Keratinocyte (primary cell): Measurements from ENCODE around the gene TRAPPC13. TPM values are rescaled to one million over a fixed set of nuclear protein-coding genes. Genes with fewer than 3 reads are reported as not detected.
"Not testable (repeated sequence)": the region's sequence is repeated elsewhere in the genome, so short reads cannot be mapped to it uniquely, and the experiment has no call there.

Experiments used
- DNase-seq: peaks from one replicate; pipeline ENCODE4 v3.0.0-alpha.2; 2011; ENCODE audit warnings: low read depth, missing footprints, low spot score
- FAIRE-seq: peaks from 2 replicates; lab custom pipeline; 2011; peaks lifted over from hg19 to GRCh38; lab: Jason Lieb, UNC
- H2AFZ ChIP-seq: 2 replicates; pipeline ENCODE4 v1.6.0; 2012; ENCODE audit warnings: low read length, control low read depth, inconsistent platforms; ENCODE audit not compliant: control insufficient read depth
- H3K27ac ChIP-seq: 2 replicates; pipeline ENCODE4 v1.5.1; 2011; ENCODE audit warnings: low read length; ENCODE audit not compliant: control insufficient read depth, insufficient read depth
- H3K27me3 ChIP-seq: 3 replicates; pipeline ENCODE4 v1.6.0; 2011; ENCODE audit warnings: low read length; ENCODE audit not compliant: control insufficient read depth, insufficient read depth; ENCODE audit errors: extremely low read depth
- H3K36me3 ChIP-seq, 2 experiments: 2 replicates in 1 of 2; 3 replicates in 1 of 2; pipeline ENCODE4 v1.5.1; 2011; ENCODE audit warnings: low read length in 2 of 2, mild to moderate bottlenecking in 1 of 2; ENCODE audit not compliant: control insufficient read depth in 2 of 2, insufficient read depth in 2 of 2; ENCODE audit errors: extremely low read depth in 1 of 2
- H3K4me1 ChIP-seq: 3 replicates; pipeline ENCODE4 v1.5.1; 2011; ENCODE audit warnings: low read length; ENCODE audit not compliant: control insufficient read depth, insufficient read depth; ENCODE audit errors: extremely low read depth
- H3K4me2 ChIP-seq: 3 replicates; pipeline ENCODE4 v1.6.0; 2011; ENCODE audit warnings: low read depth, low read length; ENCODE audit not compliant: control insufficient read depth, insufficient read depth; ENCODE audit errors: extremely low read depth
- H3K4me3 ChIP-seq, 3 experiments: fragments of 200-600 bp in 1 of 3; sonication (generic) in 1 of 3; 2 replicates in 2 of 3; 3 replicates in 1 of 3; pipeline ENCODE4 v1.5.1; 2011 to 2016; ENCODE audit warnings: low read length in 3 of 3, mild to moderate bottlenecking in 3 of 3, control low read depth in 2 of 3, inconsistent platforms in 1 of 3, low read depth in 1 of 3, mixed read lengths in 1 of 3, mixed run types in 1 of 3, moderate library complexity in 1 of 3; ENCODE audit not compliant: control insufficient read depth in 2 of 3, insufficient read depth in 2 of 3; ENCODE audit errors: extremely low read depth in 1 of 3
- H3K79me2 ChIP-seq: 2 replicates; pipeline ENCODE4 v1.6.0; 2012; ENCODE audit warnings: low read length; ENCODE audit not compliant: control insufficient read depth, insufficient read depth
- H3K9ac ChIP-seq: 3 replicates; pipeline ENCODE4 v1.6.0; 2011; ENCODE audit warnings: low read length; ENCODE audit not compliant: control insufficient read depth, insufficient read depth; ENCODE audit errors: extremely low read depth
- H3K9me1 ChIP-seq: 3 replicates; pipeline ENCODE4 v1.6.0; 2011; ENCODE audit warnings: low read length; ENCODE audit not compliant: control insufficient read depth, insufficient read depth; ENCODE audit errors: extremely low read depth
- H3K9me3 ChIP-seq: 2 replicates; pipeline ENCODE4 v1.5.1; 2012; ENCODE audit warnings: low read depth, low read length; ENCODE audit not compliant: control insufficient read depth
- H4K20me1 ChIP-seq: 3 replicates; pipeline ENCODE4 v1.6.0; 2011; ENCODE audit warnings: low read length; ENCODE audit not compliant: control insufficient read depth, insufficient read depth; ENCODE audit errors: extremely low read depth
- CTCF ChIP-seq, 3 experiments: IDR thresholded peaks in 1 of 3; conservative IDR thresholded peaks in 1 of 3; optimal IDR thresholded peaks in 1 of 3; 2 replicates in 2 of 3; 3 replicates in 1 of 3; pipeline versions ENCODE3 to v1.5.1; 2011; ENCODE audit warnings: low read length in 3 of 3, mild to moderate bottlenecking in 3 of 3, moderate library complexity in 2 of 3, control low read depth in 1 of 3, inconsistent platforms in 1 of 3; ENCODE audit not compliant: insufficient read depth in 2 of 3; ENCODE audit errors: extremely low read depth in 1 of 3
- EZH2 ChIP-seq: IDR thresholded peaks from one replicate; pipeline ENCODE4 v1.6.1; 2012; ENCODE audit warnings: inconsistent platforms, mild to moderate bottlenecking, low read length, moderate library complexity
- dilution Hi-C: fragments of 300-500 bp; cut with MboI; formaldehyde crosslinking; loops from one replicate; pipeline ENCODE4 v1.7.0; 2020; ENCODE audit warnings: low sequenced_read_pairs; ENCODE audit not compliant: extremely low pct_ligation_motif_present
- polyA plus RNA-seq, 5 experiments: library from polyadenylated mRNA; depleted of rRNA in 3 of 5; stranded (reverse) in 3 of 5; stranded (forward) in 1 of 5; unstranded in 1 of 5; fragments of >200 nt; gene quantifications; 1 replicate in 1 of 5; 2 replicates in 3 of 5; 3 replicates in 1 of 5; pipeline versions ENCODE4 v1.2.1 to v1.2.3, GENCODE V29; 2011 to 2012; ENCODE audit warnings: missing spikeins in 2 of 5, low read depth in 1 of 5, low replicate concordance in 1 of 5

The TRAPPC13 gene
- polyA plus RNA-seq, 1 donor (not counting 4 experiments of a cell fraction or from before 2014, with no cell fraction given), result 22.2 TPM

- dilution Hi-C loops, result no loop called here
- H3K4me1 ChIP-seq, result peaks cover 6% of the 10 kb centered on the region
- no peak overlapping the region for H3K9ac ChIP-seq
- no peaks in the 10 kb centered on the region for H3K27me3 ChIP-seq
- H3K79me2 ChIP-seq, result no peaks in the 10 kb centered on the region
- no peaks in the 10 kb centered on the region for H3K9me1 ChIP-seq
- DNase-seq, result no peak
- TF ChIP-seq CTCF (optimal IDR thresholded peaks at IDR 0.05 in 1 of 3, IDR thresholded peaks at IDR 0.05 in 1 of 3, conservative IDR thresholded peaks at IDR 0.05 in 1 of 3; ENCODE audit: extremely low read depth in 1 of 3, insufficient read depth in 2 of 3, low read length in 3 of 3) (no peak), EZH2 (no peak)
- H3K4me2 ChIP-seq, result no peak overlapping the region
- no peak for FAIRE-seq
- H2AFZ ChIP-seq, result no peak overlapping the region
- no peak overlapping the region for H3K4me3 ChIP-seq
- no peak overlapping the region for H3K27ac ChIP-seq
- no peaks in the 10 kb centered on the region for H3K9me3 ChIP-seq
- no peaks in the 10 kb centered on the region for H4K20me1 ChIP-seq
- peaks cover 2 to 6% of the 10 kb centered on the region in 2 experiments for H3K36me3 ChIP-seq
These were observed 12.4 kb upstream of the TRAPPC13 start for GRCh38 chr5:65612298-65612907.

GRCh38 chr5:65620021-65620420 lies 4.8 kb upstream of the TRAPPC13 start:
- no peak overlapping the region for H3K4me2 ChIP-seq
- peaks cover 42% of the 10 kb centered on the region for H3K79me2 ChIP-seq
- no peak for DNase-seq
- peaks cover 0 to 1% of the 10 kb centered on the region in 2 experiments for H3K36me3 ChIP-seq
- no peak for FAIRE-seq
- H3K4me3 ChIP-seq, result no peak overlapping the region
- dilution Hi-C loops, result no loop called here
- no peaks in the 10 kb centered on the region for H3K27me3 ChIP-seq
- H3K9ac ChIP-seq, result no peak overlapping the region
- TF ChIP-seq CTCF (optimal IDR thresholded peaks at IDR 0.05 in 1 of 3, IDR thresholded peaks at IDR 0.05 in 1 of 3, conservative IDR thresholded peaks at IDR 0.05 in 1 of 3; ENCODE audit: extremely low read depth in 1 of 3, insufficient read depth in 2 of 3, low read length in 3 of 3) (no peak), EZH2 (no peak)
- no peak overlapping the region for H2AFZ ChIP-seq
- H4K20me1 ChIP-seq, result no peaks in the 10 kb centered on the region
- H3K9me3 ChIP-seq, result no peaks in the 10 kb centered on the region
- H3K27ac ChIP-seq, result no peak overlapping the region
- peaks cover 2% of the 10 kb centered on the region for H3K9me1 ChIP-seq
- peaks cover 11% of the 10 kb centered on the region for H3K4me1 ChIP-seq

GRCh38 chr5:65621961-65622360 lies 2.9 kb upstream of the TRAPPC13 start:
- H3K4me3 ChIP-seq, H3K36me3 ChIP-seq, H3K4me2 ChIP-seq, H3K27me3 ChIP-seq, dilution Hi-C loops, H2AFZ ChIP-seq, H3K9me1 ChIP-seq, FAIRE-seq, H3K9ac ChIP-seq, H3K9me3 ChIP-seq, H4K20me1 ChIP-seq, DNase-seq, H3K27ac ChIP-seq: not testable (repeated sequence)
- peaks cover 60% of the 10 kb centered on the region for H3K79me2 ChIP-seq
- peaks cover 17% of the 10 kb centered on the region for H3K4me1 ChIP-seq
